T follicular helper cell (primary cell): ENCODE measurements around the gene FKBP1A.

Source experiments
- DNase-seq: peaks from one replicate; pipeline ENCODE4 v3.0.0-alpha.2; 2020; ENCODE audit warnings: low read depth

The FKBP1A gene

DNA sequence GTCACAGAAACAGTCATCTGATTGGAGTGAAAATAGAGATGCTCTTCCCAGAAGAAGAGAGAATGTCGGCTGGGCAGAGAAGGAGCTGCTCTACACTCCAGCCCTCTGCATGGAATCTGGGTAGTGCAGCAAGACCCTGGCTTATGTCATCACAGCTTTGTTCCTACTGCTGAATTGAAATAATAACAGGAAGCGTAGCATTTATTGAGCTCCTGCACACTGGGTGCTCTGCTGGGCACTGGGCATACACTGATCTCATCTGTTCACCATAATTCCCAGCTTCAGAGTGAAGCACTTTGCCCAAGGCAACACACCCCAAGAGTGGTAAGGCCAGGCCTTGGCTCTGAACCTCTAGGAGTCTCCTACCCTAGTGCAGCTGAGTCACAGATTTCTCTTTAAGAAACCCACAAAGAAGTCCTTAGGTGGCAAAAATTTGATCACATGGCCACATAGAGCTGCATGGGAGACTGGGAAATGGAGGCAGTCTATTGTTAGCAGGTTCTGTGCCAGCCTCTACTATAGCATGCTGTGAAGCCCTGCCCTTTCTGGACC is 60.0 kb downstream of the FKBP1A start:
- DNase-seq: no peak

DNA sequence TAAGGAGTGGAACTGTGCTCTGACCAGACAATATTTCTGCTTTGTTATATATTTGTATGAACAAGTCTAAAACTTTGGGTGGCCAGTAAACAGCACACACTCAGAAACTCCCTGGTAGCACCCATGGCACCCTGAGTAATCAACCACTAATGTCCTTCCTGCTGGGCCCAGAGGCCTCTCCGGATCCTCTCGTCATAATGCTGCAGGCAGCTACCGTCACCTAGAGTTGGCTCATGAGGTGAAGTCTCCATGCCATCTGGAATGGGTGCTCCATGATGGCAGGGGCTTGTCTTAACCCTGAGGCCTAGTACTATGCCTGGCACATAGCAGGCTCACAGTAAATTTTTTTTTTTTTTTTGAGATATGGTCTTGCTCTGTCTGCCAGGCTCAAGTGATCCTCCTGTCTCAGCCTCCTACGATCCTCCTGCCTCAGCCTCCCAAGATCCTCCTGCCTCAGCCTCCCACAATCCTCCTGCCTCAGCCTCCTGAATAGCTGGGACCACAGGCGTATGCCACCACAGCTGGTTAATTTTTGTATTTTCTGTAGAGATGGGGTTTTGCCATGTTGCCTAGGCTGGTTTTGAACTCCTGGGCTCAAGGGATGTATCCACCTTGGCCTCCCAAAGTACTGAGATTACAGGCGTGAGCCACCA is 60.9 kb downstream of the FKBP1A start:
- no peak for DNase-seq

GRCh38 chr20:1331101-1331500 is 61.8 kb downstream of the FKBP1A start:
- no peak for DNase-seq

- peak; percentile 34 for DNase-seq
These were observed 62.6 kb downstream of the FKBP1A start for GRCh38 chr20:1330075-1330830.

DNA sequence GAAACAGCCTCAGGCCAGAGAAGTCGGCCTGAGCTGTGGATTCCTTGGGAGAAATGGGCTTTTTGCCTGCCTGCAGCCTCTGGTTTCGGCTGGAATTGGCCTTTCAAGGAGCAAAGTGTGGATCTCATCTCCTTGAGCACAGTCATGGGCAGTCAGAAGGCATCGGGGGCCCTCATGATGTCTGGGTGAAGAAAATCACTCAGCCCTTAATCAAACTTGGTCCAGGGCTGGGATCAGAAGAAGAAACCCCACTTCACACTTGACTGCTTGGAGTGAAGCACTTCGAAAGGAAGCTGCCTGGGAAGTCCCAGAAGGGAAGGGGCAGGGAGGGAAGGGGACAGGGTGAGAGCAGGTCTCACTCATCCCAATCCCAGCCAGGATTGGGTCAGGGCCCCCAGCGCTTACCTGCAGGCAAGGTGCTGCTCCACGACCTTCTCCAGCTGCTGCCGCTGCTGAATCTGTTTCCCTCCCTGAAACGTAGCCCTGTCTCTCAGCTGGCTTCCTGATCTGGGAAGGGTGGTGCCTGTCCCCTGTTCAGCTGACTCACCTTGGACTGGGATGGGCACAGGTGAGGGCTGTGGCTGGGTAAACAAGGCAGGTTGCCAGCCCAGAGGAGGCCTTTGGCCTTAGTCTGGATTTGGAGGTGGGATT is 64.0 kb downstream of the FKBP1A start, which contains the start of gene SDCBP2:
Gene SDCBP2, minus strand, starts transcription at position 460 of the 651 bp plus-strand sequence. CDS start 8,723 bp downstream, outside the sequence.
- no peak for DNase-seq

DNA sequence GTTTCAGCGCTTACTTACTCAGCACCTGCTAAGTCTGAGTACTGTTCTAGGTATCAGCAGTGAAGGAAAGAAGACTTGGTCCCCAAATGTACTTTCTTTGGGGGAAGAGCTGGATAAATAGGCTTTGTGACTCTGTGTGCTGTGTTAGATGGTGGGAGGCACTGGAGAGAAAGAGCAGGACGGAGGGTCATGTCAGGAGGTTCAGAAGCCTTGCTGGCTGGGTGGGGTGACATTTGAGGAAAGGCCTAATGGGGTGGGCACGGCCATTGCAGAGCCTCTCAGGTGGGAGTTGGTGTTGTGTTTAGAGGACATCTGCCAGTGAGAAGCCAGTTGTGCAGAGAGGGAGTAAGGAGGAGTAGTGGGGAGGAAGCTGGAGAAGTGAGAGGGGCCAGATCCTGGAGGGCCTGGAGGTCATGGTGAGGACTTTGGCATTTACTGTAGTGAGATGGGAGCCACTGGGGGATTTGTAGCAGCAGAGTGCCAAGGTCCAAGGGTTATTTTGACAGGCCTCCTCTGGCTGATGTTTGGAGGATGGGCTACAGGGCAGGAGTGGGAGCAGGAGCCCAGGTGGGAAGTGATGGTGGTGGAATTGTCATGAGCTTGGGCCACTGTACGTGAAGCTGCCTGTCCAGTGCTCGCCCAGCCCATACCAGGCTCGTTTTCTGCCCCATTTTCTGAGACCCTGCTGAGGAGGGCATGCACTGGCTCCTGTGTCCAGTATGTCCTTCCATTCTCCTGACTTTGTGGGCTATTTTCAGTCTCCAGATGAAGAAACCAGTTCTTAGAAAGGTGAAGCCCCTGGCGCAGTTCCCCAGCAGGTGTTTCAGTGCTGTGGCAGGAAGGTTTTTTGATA is 64.8 kb downstream of the FKBP1A start:
- DNase-seq: no peak

GRCh38 chr20:1327241-1327653 is 65.6 kb downstream of the FKBP1A start:
- DNase-seq: no peak

- DNase-seq: no peak
These were observed 66.6 kb downstream of the FKBP1A start for GRCh38 chr20:1326031-1326930.

DNA sequence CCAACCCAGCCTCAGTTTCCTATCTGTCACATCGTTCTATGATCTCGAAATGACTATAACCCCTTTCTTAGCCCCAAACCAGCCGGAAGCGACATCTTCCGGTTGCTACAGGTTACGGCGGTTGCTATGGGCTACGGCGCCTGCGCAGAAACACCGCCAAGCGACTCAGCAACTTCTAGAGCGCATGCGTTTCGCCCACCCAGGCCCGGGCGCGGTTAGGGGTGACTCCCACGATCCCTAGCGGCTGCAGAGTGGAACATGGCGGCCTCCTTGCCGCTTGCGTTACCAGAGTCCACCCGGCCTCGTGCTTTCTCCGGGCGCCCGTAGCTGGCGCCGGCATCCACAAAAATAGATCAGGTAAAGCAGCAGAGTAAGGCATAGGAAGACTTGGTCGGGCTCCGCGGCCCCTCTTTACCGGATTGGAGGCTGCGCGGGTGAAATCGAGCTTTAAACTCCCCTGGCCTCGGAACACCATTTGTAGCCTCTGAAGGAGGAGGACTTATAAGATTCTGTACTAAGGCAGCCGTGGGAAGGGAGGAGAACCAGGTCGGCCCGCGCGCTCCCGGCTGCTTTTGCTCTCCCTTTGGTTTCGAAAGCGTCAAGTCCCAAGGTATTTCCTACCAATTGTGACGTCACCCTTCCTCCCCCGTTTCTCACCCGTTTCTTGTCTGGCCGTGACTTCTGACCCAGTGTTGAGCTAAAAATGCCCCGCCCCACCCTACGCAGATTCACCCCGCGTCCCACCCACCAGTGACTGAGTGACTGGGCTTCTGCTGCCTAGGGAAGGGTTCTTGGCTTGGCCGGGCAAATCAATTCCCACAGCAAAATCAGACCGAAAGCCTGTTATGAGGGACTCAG is 67.5 kb downstream of the FKBP1A start:
- peak; percentile 99 for DNase-seq

DNA sequence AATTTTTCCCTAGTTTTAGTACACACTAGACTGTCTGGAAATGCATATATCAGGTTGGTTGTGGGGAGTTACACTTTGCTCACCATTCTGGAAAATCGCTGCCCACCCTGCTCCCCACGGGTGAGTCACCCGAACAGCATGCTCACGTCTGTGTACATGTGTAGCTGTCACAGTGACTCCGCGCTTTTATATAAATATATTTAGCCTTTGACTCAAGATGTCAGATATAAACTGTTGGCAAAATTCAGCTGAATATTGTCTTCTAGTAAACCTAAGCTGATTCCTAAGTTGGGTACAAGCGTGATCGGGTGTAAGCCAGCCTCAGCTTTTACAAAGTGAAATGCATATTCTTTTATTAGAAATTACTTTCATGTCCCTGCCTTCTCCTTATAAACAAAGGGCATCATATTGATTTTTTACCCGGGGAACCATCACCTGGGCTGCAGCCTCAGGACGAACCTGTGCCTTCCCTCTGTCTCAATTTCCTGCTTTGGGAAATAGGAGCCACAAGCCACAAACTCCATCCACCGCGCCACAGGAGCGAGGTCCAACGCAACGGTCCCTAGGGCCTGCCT is 68.2 kb downstream of the FKBP1A start:
- peak; percentile 24 for DNase-seq

- no peak for DNase-seq
These were observed 68.8 kb downstream of the FKBP1A start for GRCh38 chr20:1323830-1324597.

- no peak for DNase-seq
These were observed 69.6 kb downstream of the FKBP1A start for GRCh38 chr20:1323256-1323655.

- DNase-seq: no peak
These were observed 70.2 kb downstream of the FKBP1A start for GRCh38 chr20:1322511-1323245.

- DNase-seq: no peak
These were observed 71.3 kb downstream of the FKBP1A start for GRCh38 chr20:1321654-1321939.

- no peak for DNase-seq
These were observed 71.8 kb downstream of the FKBP1A start for GRCh38 chr20:1320902-1321653.

DNA sequence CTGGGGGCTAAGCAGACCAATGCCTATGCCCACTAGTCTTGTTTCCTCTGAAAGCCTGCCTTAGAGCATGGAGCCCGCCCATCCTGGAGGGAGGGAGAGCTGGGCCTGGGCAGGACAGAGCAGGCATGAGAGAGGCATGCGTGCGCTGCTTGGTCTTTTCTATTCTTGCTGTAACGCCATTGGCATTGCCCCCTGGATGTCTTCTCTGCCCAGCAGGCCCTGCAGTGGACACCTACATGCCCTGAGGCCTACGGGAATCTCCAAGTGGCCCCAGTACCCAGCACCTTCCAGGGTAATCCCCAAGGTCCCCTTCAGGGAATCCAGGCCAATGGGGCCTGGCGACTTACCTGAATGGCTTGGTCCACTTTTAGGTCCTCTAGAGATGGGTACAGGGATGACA is 72.8 kb downstream of the FKBP1A start:
- no peak for DNase-seq

GRCh38 chr20:1319462-1319861 is 73.4 kb downstream of the FKBP1A start:
- DNase-seq: no peak
